HEK293 (cell line): ENCODE measurements around the gene ZP4.

Experiments
- CTCF ChIA-PET: fragments of 350-600 bp; formaldehyde crosslinking; extraction: SDS; loops from one replicate; lab custom pipeline; 2021; ENCODE audit warnings: antibody characterized with exemption; lab: Yijun Ruan, JAX
- POLR2A ChIA-PET: fragments of 300-600 bp; formaldehyde crosslinking; extraction: SDS; loops from one replicate; lab custom pipeline; 2020; ENCODE audit warnings: antibody characterized with exemption, inconsistent platforms; lab: Yijun Ruan, JAX
- H3K27ac ChIP-seq: fragments of 200-500 bp; sonication (Bioruptor generic); 2 replicates; pipeline ENCODE4 v1.5.1; 2014; ENCODE audit warnings: low read depth, low read length, control low read depth, inconsistent platforms; ENCODE audit errors: extremely low read depth
- H3K36me3 ChIP-seq, 2 experiments: fragments of 200-500 bp in 1 of 2; sonication (Bioruptor generic) in 1 of 2; 1 replicate in 1 of 2; 2 replicates in 1 of 2; pipeline ENCODE4 v1.5.1; 2014 to 2017; ENCODE audit warnings: inconsistent platforms in 2 of 2, low read length in 2 of 2; ENCODE audit not compliant: control insufficient read depth in 2 of 2, insufficient read depth in 1 of 2
- H3K4me1 ChIP-seq: fragments of 200-500 bp; sonication (Bioruptor generic); 2 replicates; pipeline ENCODE4 v1.5.1; 2014; ENCODE audit warnings: mild to moderate bottlenecking, low read length, inconsistent platforms; ENCODE audit not compliant: control insufficient read depth, insufficient read depth
- H3K4me3 ChIP-seq: 2 replicates; pipeline ENCODE4 v1.5.1; 2011; ENCODE audit warnings: low read depth, mild to moderate bottlenecking, control low read depth, low read length, moderate library complexity
- H3K9me3 ChIP-seq: fragments of 200-500 bp; sonication (Bioruptor generic); 2 replicates; pipeline ENCODE4 v1.5.1; 2014; ENCODE audit warnings: low read depth, low read length, inconsistent platforms; ENCODE audit not compliant: control insufficient read depth, insufficient read depth
- BCL11B ChIP-seq: fragments of 450-650 bp; formaldehyde crosslinking; IDR thresholded peaks from 2 replicates; pipeline ENCODE4 v1.5.1; 2016; ENCODE audit warnings: low read depth, missing biosample characterization, missing genetic modification characterization
- GFI1B ChIP-seq: fragments of 450-650 bp; formaldehyde crosslinking; IDR thresholded peaks from 2 replicates; pipeline ENCODE4 v1.5.1; 2016; ENCODE audit warnings: missing biosample characterization, missing genetic modification characterization
- GLIS1 ChIP-seq: fragments of 450-650 bp; formaldehyde crosslinking; IDR thresholded peaks from 2 replicates; pipeline ENCODE4 v1.5.1; 2016; ENCODE audit warnings: missing biosample characterization, missing genetic modification characterization
- HOXD13 ChIP-seq: sonication (generic); formaldehyde crosslinking; IDR thresholded peaks from 2 replicates; pipeline ENCODE4 v1.8.0; 2022; ENCODE audit warnings: missing genetic modification reagents, borderline replicate concordance
- KLF16 ChIP-seq: fragments of 450-650 bp; formaldehyde crosslinking; IDR thresholded peaks from 2 replicates; pipeline ENCODE4 v1.5.1; 2017; ENCODE audit warnings: missing biosample characterization, missing genetic modification characterization
- KLF8 ChIP-seq: fragments of 450-650 bp; formaldehyde crosslinking; IDR thresholded peaks from 2 replicates; pipeline ENCODE4 v1.5.1; 2016; ENCODE audit warnings: missing biosample characterization, missing genetic modification characterization
- OSR2 ChIP-seq: fragments of 450-650 bp; formaldehyde crosslinking; IDR thresholded peaks from 2 replicates; pipeline ENCODE4 v1.5.1; 2016; ENCODE audit warnings: missing biosample characterization, missing genetic modification characterization
- SP7 ChIP-seq: fragments of 450-650 bp; formaldehyde crosslinking; IDR thresholded peaks from 2 replicates; pipeline ENCODE4 v1.5.1; 2016; ENCODE audit warnings: missing biosample characterization, missing genetic modification characterization
- YY2 ChIP-seq: fragments of 450-650 bp; formaldehyde crosslinking; IDR thresholded peaks from 2 replicates; pipeline ENCODE4 v1.5.1; 2016; ENCODE audit warnings: missing biosample characterization, missing genetic modification characterization
- ZBTB21 ChIP-seq: fragments of 450-650 bp; formaldehyde crosslinking; IDR thresholded peaks from 2 replicates; pipeline ENCODE4 v1.5.1; 2017; ENCODE audit warnings: missing biosample characterization, missing genetic modification characterization
- ZNF133 ChIP-seq: fragments of 450-650 bp; formaldehyde crosslinking; IDR thresholded peaks from 2 replicates; pipeline ENCODE4 v1.5.1; 2016; ENCODE audit warnings: missing biosample characterization, missing genetic modification characterization
- ZNF138 ChIP-seq: fragments of 450-650 bp; formaldehyde crosslinking; IDR thresholded peaks from 2 replicates; pipeline ENCODE4 v1.5.1; 2016; ENCODE audit warnings: missing biosample characterization, missing genetic modification characterization, borderline replicate concordance
- ZNF174 ChIP-seq: fragments of 450-650 bp; formaldehyde crosslinking; IDR thresholded peaks from 2 replicates; pipeline ENCODE4 v1.5.0; 2017; ENCODE audit warnings: missing biosample characterization, mild to moderate bottlenecking, missing genetic modification characterization
- ZNF184 ChIP-seq: fragments of 450-650 bp; IDR thresholded peaks from 2 replicates; pipeline ENCODE4 v1.5.1; 2018; ENCODE audit warnings: missing biosample characterization, mild to moderate bottlenecking, missing genetic modification characterization
- ZNF23 ChIP-seq: fragments of 450-650 bp; formaldehyde crosslinking; IDR thresholded peaks from 2 replicates; pipeline ENCODE4 v1.5.1; 2016; ENCODE audit warnings: missing biosample characterization, missing genetic modification characterization, borderline replicate concordance
- ZNF292 ChIP-seq: fragments of 450-650 bp; formaldehyde crosslinking; IDR thresholded peaks from 2 replicates; pipeline ENCODE4 v1.5.1; 2016; ENCODE audit warnings: low read depth, missing biosample characterization, missing genetic modification characterization, borderline replicate concordance
- ZNF404 ChIP-seq: fragments of 450-650 bp; formaldehyde crosslinking; IDR thresholded peaks from 2 replicates; pipeline ENCODE4 v1.5.1; 2017; ENCODE audit warnings: missing biosample characterization, missing genetic modification characterization
- ZNF416 ChIP-seq: fragments of 450-650 bp; formaldehyde crosslinking; IDR thresholded peaks from 2 replicates; pipeline ENCODE4 v1.5.1; 2016; ENCODE audit warnings: missing biosample characterization, missing genetic modification characterization
- ZNF426 ChIP-seq: fragments of 450-650 bp; formaldehyde crosslinking; IDR thresholded peaks from 2 replicates; pipeline ENCODE4 v1.5.1; 2017; ENCODE audit warnings: missing biosample characterization, missing genetic modification characterization, mild to moderate bottlenecking, inconsistent platforms, moderate library complexity
- ZNF48 ChIP-seq: fragments of 450-650 bp; formaldehyde crosslinking; IDR thresholded peaks from 2 replicates; pipeline ENCODE4 v1.5.1; 2016; ENCODE audit warnings: missing biosample characterization, missing genetic modification characterization
- ZNF596 ChIP-seq: fragments of 450-650 bp; IDR thresholded peaks from 2 replicates; pipeline ENCODE4 v1.5.0; 2018; ENCODE audit warnings: missing biosample characterization, mild to moderate bottlenecking, missing genetic modification characterization, moderate library complexity
- ZNF629 ChIP-seq: fragments of 450-650 bp; formaldehyde crosslinking; IDR thresholded peaks from 2 replicates; pipeline ENCODE4 v1.5.1; 2017; ENCODE audit warnings: missing biosample characterization, missing genetic modification characterization
- ZNF677 ChIP-seq: fragments of 450-650 bp; IDR thresholded peaks from 2 replicates; pipeline ENCODE4 v1.5.0; 2018; ENCODE audit warnings: missing biosample characterization, mild to moderate bottlenecking, missing genetic modification characterization, moderate library complexity
- ZNF701 ChIP-seq: fragments of 450-650 bp; formaldehyde crosslinking; IDR thresholded peaks from 2 replicates; pipeline ENCODE4 v1.5.1; 2016; ENCODE audit warnings: missing biosample characterization, missing genetic modification characterization
- ZNF791 ChIP-seq: fragments of 450-650 bp; formaldehyde crosslinking; IDR thresholded peaks from 2 replicates; pipeline ENCODE4 v1.5.1; 2016; ENCODE audit warnings: missing biosample characterization, missing genetic modification characterization
- TF ChIP-seq, protein P1 (sequence below): fragments of 450-650 bp; formaldehyde crosslinking; IDR thresholded peaks from 2 replicates; pipeline ENCODE4 v1.5.1; 2017; ENCODE audit warnings: missing biosample characterization, missing genetic modification characterization
- TF ChIP-seq, protein P2 (sequence below): fragments of 450-650 bp; formaldehyde crosslinking; IDR thresholded peaks from 2 replicates; pipeline ENCODE4 v1.5.1; 2017; ENCODE audit warnings: missing biosample characterization, missing genetic modification characterization
- TF ChIP-seq, protein P3 (sequence below): fragments of 450-650 bp; formaldehyde crosslinking; IDR thresholded peaks from 2 replicates; pipeline ENCODE4 v1.5.1; 2016; ENCODE audit warnings: missing biosample characterization, missing genetic modification characterization, low read depth

The ZP4 gene

DNA sequence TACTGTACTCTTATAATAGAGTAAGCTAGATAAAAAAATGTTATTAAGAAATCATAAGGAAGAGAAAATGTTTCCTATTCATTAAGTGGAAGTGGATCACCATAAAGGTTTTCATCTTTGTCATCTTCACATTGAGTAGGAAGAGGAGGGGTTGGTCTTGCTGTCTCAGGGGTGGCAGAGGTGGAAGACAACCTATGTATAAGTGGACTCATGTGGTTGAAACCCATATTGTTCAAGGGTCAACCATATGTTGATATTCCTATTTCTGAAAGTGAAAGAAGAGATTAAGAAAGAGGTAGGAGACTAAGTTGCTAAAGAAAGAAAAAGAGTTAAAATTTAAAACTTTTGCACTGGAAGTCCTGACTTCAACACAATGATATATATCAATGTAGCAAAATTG, 4.9 kb upstream of the ZP4 start:
- Histone ChIP-seq H3K9me3 (no peaks in the 10 kb centered on the region), H3K27ac (no peak overlapping the region), H3K36me3 (no peaks in the 10 kb centered on the region), H3K4me3 (no peak overlapping the region), H3K4me1 (no peaks in the 10 kb centered on the region)
- CTCF ChIA-PET: interaction anchor here (0.6 kb wide), 1 partner anchor 700 kb away, joined by 3 read pairs; no protein-coding TSS in a partner anchor
- no peak for TF ChIP-seq ZNF48 (tag by site-specific recombination)
- no peak for TF ChIP-seq GFI1B (tag by site-specific recombination)
- TF ChIP-seq ZNF677 (tag by site-specific recombination): no peak
- peak; percentile 73 for TF ChIP-seq ZNF133 (tag by site-specific recombination)
- TF ChIP-seq, all 188 proteins: peak for 1
- POLR2A ChIA-PET: no interaction called here

DNA sequence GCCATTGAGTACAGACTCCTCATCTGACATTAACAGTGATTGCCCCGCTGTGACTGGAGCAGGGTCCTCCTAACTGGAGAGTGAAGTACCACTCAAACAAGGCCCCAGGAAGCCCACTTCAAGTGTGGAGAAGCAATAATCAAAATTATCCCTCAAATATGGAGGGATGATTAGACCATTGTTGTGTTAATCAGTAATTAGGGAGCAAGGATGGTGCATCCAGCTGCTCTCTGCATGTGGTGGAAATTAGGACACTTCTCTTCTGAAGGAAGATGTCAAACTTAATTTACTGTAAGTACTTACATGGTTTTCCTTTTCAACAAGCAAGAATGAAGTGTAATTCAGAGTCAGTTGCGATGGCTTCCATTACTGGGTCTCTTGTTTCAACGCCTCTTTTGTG, 3.4 kb upstream of the ZP4 start:
- Histone ChIP-seq H3K4me1 (no peaks in the 10 kb centered on the region), H3K9me3 (no peaks in the 10 kb centered on the region), H3K27ac (no peak overlapping the region), H3K4me3 (no peak overlapping the region), H3K36me3 (no peaks in the 10 kb centered on the region)
- CTCF ChIA-PET: interaction anchor here (1.6 kb wide), 1 partner anchor 30 kb away, joined by 8 read pairs; no protein-coding TSS in a partner anchor
- no peak for TF ChIP-seq ZNF791
- TF ChIP-seq ZNF292: no peak
- TF ChIP-seq GLIS1 (tag by site-specific recombination): no peak
- TF ChIP-seq BCL11B (tag by site-specific recombination): no peak
- no peak for TF ChIP-seq HOXD13 (CRISPR knock-in tag)
- no peak for TF ChIP-seq SP7 (tag by site-specific recombination)
- TF ChIP-seq, protein P1, sequence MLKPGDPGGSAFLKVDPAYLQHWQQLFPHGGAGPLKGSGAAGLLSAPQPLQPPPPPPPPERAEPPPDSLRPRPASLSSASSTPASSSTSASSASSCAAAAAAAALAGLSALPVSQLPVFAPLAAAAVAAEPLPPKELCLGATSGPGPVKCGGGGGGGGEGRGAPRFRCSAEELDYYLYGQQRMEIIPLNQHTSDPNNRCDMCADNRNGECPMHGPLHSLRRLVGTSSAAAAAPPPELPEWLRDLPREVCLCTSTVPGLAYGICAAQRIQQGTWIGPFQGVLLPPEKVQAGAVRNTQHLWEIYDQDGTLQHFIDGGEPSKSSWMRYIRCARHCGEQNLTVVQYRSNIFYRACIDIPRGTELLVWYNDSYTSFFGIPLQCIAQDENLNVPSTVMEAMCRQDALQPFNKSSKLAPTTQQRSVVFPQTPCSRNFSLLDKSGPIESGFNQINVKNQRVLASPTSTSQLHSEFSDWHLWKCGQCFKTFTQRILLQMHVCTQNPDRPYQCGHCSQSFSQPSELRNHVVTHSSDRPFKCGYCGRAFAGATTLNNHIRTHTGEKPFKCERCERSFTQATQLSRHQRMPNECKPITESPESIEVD (tag by site-specific recombination): no peak
- TF ChIP-seq, protein P2, sequence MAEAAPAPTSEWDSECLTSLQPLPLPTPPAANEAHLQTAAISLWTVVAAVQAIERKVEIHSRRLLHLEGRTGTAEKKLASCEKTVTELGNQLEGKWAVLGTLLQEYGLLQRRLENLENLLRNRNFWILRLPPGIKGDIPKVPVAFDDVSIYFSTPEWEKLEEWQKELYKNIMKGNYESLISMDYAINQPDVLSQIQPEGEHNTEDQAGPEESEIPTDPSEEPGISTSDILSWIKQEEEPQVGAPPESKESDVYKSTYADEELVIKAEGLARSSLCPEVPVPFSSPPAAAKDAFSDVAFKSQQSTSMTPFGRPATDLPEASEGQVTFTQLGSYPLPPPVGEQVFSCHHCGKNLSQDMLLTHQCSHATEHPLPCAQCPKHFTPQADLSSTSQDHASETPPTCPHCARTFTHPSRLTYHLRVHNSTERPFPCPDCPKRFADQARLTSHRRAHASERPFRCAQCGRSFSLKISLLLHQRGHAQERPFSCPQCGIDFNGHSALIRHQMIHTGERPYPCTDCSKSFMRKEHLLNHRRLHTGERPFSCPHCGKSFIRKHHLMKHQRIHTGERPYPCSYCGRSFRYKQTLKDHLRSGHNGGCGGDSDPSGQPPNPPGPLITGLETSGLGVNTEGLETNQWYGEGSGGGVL (tag by site-specific recombination): no peak
- no peak for TF ChIP-seq ZNF184 (tag by site-specific recombination)
- TF ChIP-seq ZBTB21: no peak
- no peak for TF ChIP-seq OSR2 (tag by site-specific recombination)
- no peak for TF ChIP-seq ZNF23 (tag by site-specific recombination)
- no peak for TF ChIP-seq ZNF701 (tag by site-specific recombination)
- no peak for TF ChIP-seq ZNF426 (tag by site-specific recombination)
- TF ChIP-seq ZNF138 (tag by site-specific recombination): no peak
- POLR2A ChIA-PET: no interaction called here

DNA sequence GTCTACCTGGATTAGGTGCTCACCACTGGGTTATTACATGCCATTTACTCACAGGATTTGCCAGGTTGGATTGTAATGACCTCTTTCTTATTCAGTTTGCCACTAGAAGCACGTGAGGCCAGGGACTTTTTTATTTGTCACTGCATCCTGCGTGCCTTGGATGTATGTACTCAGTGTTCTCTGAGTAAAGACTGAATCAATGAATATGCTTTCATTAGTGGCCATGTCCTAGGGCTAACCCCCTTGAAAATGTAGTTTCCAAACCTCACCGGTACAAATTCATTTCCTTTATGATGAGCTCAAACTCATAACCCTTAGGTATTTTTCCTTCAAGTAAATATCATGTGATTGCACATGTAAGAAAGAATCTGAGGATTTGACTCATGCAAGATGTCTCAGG, 1.3 kb upstream of the ZP4 start:
- CTCF ChIA-PET: interaction anchor here (0.7 to 1.0 kb wide), 2 partner anchors 28 to 995 kb away, joined by 3 read pairs; no protein-coding TSS in a partner anchor
- Histone ChIP-seq H3K4me3 (no peak overlapping the region), H3K27ac (no peak overlapping the region), H3K36me3 (no peaks in the 10 kb centered on the region), H3K9me3 (no peaks in the 10 kb centered on the region), H3K4me1 (no peaks in the 10 kb centered on the region)
- POLR2A ChIA-PET: no interaction called here
- TF ChIP-seq ZNF629 (tag by site-specific recombination) (no peak), KLF16 (tag by site-specific recombination) (no peak), ZNF404 (tag by site-specific recombination) (no peak), ZNF416 (tag by site-specific recombination) (no peak), YY2 (tag by site-specific recombination) (no peak), KLF8 (no peak), ZNF174 (tag by site-specific recombination) (no peak), ZNF596 (tag by site-specific recombination) (no peak)
- TF ChIP-seq, protein P3, sequence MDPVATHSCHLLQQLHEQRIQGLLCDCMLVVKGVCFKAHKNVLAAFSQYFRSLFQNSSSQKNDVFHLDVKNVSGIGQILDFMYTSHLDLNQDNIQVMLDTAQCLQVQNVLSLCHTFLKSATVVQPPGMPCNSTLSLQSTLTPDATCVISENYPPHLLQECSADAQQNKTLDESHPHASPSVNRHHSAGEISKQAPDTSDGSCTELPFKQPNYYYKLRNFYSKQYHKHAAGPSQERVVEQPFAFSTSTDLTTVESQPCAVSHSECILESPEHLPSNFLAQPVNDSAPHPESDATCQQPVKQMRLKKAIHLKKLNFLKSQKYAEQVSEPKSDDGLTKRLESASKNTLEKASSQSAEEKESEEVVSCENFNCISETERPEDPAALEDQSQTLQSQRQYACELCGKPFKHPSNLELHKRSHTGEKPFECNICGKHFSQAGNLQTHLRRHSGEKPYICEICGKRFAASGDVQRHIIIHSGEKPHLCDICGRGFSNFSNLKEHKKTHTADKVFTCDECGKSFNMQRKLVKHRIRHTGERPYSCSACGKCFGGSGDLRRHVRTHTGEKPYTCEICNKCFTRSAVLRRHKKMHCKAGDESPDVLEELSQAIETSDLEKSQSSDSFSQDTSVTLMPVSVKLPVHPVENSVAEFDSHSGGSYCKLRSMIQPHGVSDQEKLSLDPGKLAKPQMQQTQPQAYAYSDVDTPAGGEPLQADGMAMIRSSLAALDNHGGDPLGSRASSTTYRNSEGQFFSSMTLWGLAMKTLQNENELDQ (tag by site-specific recombination): no peak
